Spleen (tissue), 7 donors: Measurements from ENCODE around the gene CRB1.

Source experiments
- CTCF ChIP-seq, 11 experiments: fragments of 200-600 bp in 7 of 11; fragments of 450-650 bp in 4 of 11; sonication (generic) in 4 of 11; IDR thresholded peaks in 8 of 11; conservative IDR thresholded peaks in 3 of 11; 1 replicate in 7 of 11; 2 replicates in 4 of 11; pipeline versions ENCODE4 v1.4.0 to v1.8.0; 2016 to 2021; ENCODE audit warnings: antibody characterized with exemption in 11 of 11, inconsistent platforms in 4 of 11, mild to moderate bottlenecking in 1 of 11
- POLR2A ChIP-seq, 3 donors: fragments of 450-650 bp; IDR thresholded peaks; one replicate each; pipeline ENCODE4 v1.5.1; 2017; ENCODE audit warnings: antibody characterized with exemption in 3 of 3, mild to moderate bottlenecking in 1 of 3
- donor health status: DM: no; HTN: no; CAD: no; lungs with moderate emphysema.
- donor health status: DM: no; HTN: no; CAD: no.
- donor health status: DM: no; HTN: no; CAD: no.

GRCh38 chr1:197480446-197480845 lies 212.4 kb downstream of the CRB1 start:
- TF ChIP-seq CTCF (IDR thresholded peaks at IDR 0.05 in 8 of 11, conservative IDR thresholded peaks at IDR 0.05 in 3 of 11) (no peak), POLR2A (IDR thresholded peaks at IDR 0.05) (no peak)
